ENCODE results near the gene RHBDD1.

RHBDD1 gene

DNA sequence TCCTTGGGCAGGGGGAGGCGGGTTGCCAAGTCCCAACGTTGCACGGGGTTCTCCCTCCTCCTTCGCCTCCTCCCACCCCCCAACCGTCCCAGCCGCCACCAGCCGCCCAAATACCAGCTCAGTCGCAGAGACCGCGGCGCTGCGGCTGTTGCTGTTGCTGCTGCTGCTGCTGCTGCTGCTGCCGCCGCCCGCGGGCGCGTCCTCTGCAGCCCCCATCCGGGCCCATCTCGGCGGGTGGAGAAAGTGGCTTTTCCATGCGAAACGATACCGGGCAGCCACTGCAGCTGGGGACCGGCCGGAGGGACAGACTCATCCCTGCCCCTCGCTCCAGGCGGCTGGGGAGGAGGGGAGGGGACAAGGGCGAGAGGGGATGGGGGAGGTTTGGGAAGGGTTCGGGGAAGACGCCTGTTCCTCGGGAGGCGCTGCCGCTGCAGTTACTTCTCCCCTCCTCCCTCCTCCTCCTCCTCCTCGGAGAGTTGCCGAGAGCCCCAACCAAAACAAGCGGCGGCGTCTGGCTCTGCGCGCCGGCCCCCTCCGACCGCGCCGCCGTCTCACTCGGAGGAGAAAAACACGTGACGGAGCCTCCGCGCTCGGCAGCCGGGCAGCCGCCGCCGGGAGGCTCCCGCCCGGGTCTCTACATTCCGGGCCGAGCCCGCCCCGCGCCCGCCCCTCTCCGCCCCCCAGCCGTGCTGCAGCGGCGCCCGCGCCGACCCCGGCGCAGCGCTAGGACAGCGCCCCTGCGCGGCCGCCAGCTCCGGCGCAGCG, 36.5 kb upstream of the RHBDD1 start, which contains the start of gene IRS1:
Gene IRS1 (minus strand): TSS at position 610 of the 765 bp plus-strand sequence. CDS start 1,082 bp downstream, outside the sequence.
- peak within 1 kb of the TSS; percentile 68 to 73 for H3K9ac ChIP-seq (ENCODE audit: low read depth in 1 of 2, low read length in 2 of 2)
- peaks cover 0 to 2% of the 10 kb centered on the region in 2 donors for H3K36me3 ChIP-seq (ENCODE audit: control insufficient read depth in 2 of 2, insufficient read depth in 2 of 2, low read length in 2 of 2)
- H3K4me1 ChIP-seq (ENCODE audit: control insufficient read depth in 2 of 2, insufficient read depth in 2 of 2, low read length in 2 of 2): peaks cover 23 to 25% of the 10 kb centered on the region in 2 donors
- H3K4me3 ChIP-seq (ENCODE audit: low read length in 2 of 2): peak within 1 kb of the TSS; percentile 78 to 98
- H3K9me3 ChIP-seq (ENCODE audit: control insufficient read depth in 2 of 2, low read length in 2 of 2): no peaks in the 10 kb centered on the region
- peak within 1 kb of the TSS; percentile 84 for H3K27ac ChIP-seq (ENCODE audit: low read depth in 2 of 2, low read length in 2 of 2)
- H3K27me3 ChIP-seq (ENCODE audit: control insufficient read depth in 2 of 2, insufficient read depth in 2 of 2, low read length in 2 of 2): no peaks in the 10 kb centered on the region

DNA sequence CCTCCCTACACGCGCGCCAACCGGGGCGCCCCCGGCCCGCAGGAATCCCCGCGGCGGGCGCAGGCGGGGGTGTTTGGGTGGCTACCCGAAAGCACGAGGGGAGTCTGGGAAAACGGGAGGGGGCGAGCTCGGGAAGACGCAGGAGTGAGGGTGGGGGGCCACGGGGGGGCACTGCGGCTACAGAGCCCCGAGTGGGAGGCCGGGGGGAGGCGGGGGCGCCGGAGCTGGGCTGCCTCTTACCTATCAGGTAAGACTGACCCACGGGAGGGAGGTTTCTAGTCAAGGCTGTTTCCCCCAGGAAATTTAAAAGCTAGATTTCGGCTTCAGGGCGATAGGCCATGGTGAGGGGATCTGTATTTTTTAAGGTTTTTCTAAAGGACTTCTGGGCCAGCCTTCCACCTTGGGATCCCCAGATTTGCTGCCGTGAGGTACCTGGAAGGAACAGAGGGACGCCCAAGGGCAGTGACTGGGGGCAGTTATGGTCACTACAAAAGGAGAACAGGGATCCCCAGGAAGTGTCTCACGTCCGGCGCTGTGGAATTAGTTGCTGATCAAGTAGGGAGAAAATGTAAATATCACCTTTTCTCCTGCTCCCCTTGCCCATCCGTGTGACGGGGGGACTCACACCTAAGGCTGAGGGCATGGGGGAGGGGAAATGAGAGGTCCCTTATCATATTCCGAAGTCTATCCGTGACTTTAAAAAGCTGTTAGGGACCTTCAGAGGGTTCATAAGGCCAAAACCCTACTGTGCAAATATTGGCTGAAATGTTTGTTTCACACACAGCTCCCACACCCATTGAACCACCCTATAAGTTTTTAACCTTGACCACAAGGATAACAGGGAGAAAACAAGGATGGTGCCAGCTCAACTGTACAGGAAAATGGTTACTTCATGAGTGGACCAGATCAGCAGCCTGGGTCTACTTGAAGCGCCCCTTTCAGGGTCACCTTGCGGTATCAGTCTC, 35.6 kb upstream of the RHBDD1 start:
- Histone ChIP-seq H3K27me3 (ENCODE audit: control insufficient read depth in 2 of 2, insufficient read depth in 2 of 2, low read length in 2 of 2) (no peaks in the 10 kb centered on the region), H3K4me1 (ENCODE audit: control insufficient read depth in 2 of 2, insufficient read depth in 2 of 2, low read length in 2 of 2) (peaks cover 23 to 25% of the 10 kb centered on the region in 2 donors)

DNA sequence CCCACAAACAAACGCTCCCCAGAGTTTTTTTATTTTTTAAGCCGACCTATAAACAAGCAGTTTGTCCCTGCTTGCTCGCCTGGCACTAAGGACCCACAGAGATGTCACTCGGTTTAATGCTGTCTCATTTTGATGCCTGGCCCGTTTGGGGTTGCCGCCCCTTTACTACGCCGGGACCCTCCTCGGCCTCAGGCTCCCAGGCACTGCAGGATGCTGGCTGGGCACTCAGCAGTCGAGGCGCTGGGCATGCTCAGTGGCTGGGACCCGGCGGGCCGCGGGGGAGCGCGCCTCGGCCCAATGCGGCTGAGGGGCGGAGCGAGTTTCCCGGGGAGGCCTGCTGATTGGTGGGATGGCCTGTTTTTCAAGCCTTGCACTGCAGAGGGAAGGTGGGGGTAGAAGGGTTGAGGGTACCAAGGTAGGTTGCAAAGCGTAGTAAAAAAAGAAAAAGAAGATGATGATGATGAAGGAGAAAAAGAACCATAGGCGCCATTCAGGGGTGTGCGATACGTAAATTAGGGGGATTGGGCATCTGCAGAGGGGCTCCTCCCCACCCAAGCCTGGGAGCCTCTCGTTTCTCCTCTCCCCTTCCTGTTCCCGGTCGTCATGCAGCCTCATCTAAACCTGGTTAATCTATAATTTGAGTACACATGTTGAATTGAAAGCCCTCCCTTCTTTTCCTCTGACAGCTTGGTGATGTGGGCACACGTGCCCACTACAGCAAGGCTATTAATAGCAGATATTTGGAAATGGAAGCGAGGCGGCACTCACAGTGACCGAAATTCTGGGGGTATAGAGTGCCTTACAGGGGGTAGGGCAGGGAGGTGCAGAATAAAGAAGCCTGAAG, 34.7 kb upstream of the RHBDD1 start:
- H3K27me3 ChIP-seq (ENCODE audit: control insufficient read depth in 2 of 2, insufficient read depth in 2 of 2, low read length in 2 of 2): no peaks in the 10 kb centered on the region
- H3K36me3 ChIP-seq (ENCODE audit: control insufficient read depth in 2 of 2, insufficient read depth in 2 of 2, low read length in 2 of 2): no peaks in the 10 kb centered on the region
- H3K27ac ChIP-seq (ENCODE audit: low read depth in 2 of 2, low read length in 2 of 2): peak overlapping the region; percentile 65 to 67
- no peaks in the 10 kb centered on the region for H3K9me3 ChIP-seq (ENCODE audit: control insufficient read depth in 2 of 2, low read length in 2 of 2)
- H3K4me3 ChIP-seq (ENCODE audit: low read length in 2 of 2): peak overlapping the region; percentile 78 to 98
- H3K9ac ChIP-seq (ENCODE audit: low read depth in 1 of 2, low read length in 2 of 2): peak overlapping the region; percentile 68 to 72
- H3K4me1 ChIP-seq (ENCODE audit: control insufficient read depth in 2 of 2, insufficient read depth in 2 of 2, low read length in 2 of 2): peaks cover 20 to 23% of the 10 kb centered on the region in 2 donors

More for the DNA sequence above, 35.6 kb upstream of the RHBDD1 start:
- peak overlapping the region; percentile 68 to 72 for H3K9ac ChIP-seq (ENCODE audit: low read depth in 1 of 2, low read length in 2 of 2)
- peak overlapping the region; percentile 65 to 67 for H3K27ac ChIP-seq (ENCODE audit: low read depth in 2 of 2, low read length in 2 of 2)
- no peaks in the 10 kb centered on the region for H3K9me3 ChIP-seq (ENCODE audit: control insufficient read depth in 2 of 2, low read length in 2 of 2)
- peak overlapping the region; percentile 78 to 98 for H3K4me3 ChIP-seq (ENCODE audit: low read length in 2 of 2)
- H3K36me3 ChIP-seq (ENCODE audit: control insufficient read depth in 2 of 2, insufficient read depth in 2 of 2, low read length in 2 of 2): peaks cover 0 to 2% of the 10 kb centered on the region in 2 donors

DNA sequence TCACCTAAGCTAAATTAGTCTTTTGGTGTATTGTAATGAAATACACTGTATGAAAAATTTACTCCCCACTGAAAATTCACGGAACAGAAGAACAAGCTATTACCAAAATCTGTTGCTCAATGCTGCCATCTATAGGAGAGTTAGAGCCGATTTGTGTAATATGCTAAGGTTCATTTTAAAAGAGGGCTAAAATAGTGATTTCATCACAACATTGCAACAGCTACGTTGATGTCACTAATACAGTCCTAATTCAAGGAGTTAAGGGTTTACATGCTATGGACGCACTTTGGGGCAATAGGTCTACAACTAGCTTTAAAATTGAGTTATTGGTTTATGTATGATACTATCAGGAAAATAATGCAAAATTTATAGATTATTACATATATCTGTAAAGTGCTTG, 33.3 kb upstream of the RHBDD1 start:
- Histone ChIP-seq H3K36me3 (ENCODE audit: control insufficient read depth in 2 of 2, insufficient read depth in 2 of 2, low read length in 2 of 2) (no peaks in the 10 kb centered on the region), H3K9ac (ENCODE audit: low read depth in 1 of 2, low read length in 2 of 2) (no peak overlapping the region), H3K27ac (ENCODE audit: low read depth in 2 of 2, low read length in 2 of 2) (no peak overlapping the region), H3K4me1 (ENCODE audit: control insufficient read depth in 2 of 2, insufficient read depth in 2 of 2, low read length in 2 of 2) (peaks cover 14 to 21% of the 10 kb centered on the region in 2 donors), H3K4me3 (ENCODE audit: low read length in 2 of 2) (no peak overlapping the region), H3K9me3 (ENCODE audit: control insufficient read depth in 2 of 2, low read length in 2 of 2) (no peaks in the 10 kb centered on the region), H3K27me3 (ENCODE audit: control insufficient read depth in 2 of 2, insufficient read depth in 2 of 2, low read length in 2 of 2) (no peaks in the 10 kb centered on the region)

DNA sequence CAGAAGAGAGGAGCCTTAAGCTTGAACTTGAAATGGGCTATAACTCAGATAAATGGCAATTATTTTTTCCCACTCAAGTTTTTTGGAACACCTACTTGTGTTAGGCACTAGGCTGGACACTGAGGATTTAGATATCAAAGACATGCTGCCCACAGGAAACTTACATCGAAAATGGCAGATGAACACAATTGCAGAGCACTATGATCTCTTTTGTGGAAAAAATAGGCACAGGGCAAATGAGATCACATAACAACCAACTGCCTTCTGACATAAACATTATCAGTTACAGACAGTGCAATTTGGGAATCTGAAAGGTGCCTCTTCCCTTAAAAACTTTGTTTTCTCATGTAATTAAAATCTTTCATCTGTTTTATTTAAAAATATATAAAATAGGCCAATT, 32.4 kb upstream of the RHBDD1 start:
- Histone ChIP-seq H3K27me3 (ENCODE audit: control insufficient read depth in 2 of 2, insufficient read depth in 2 of 2, low read length in 2 of 2) (no peaks in the 10 kb centered on the region), H3K4me3 (ENCODE audit: low read length in 2 of 2) (no peak overlapping the region), H3K36me3 (ENCODE audit: control insufficient read depth in 2 of 2, insufficient read depth in 2 of 2, low read length in 2 of 2) (no peaks in the 10 kb centered on the region), H3K9me3 (ENCODE audit: control insufficient read depth in 2 of 2, low read length in 2 of 2) (no peaks in the 10 kb centered on the region), H3K9ac (ENCODE audit: low read depth in 1 of 2, low read length in 2 of 2) (no peak overlapping the region), H3K4me1 (ENCODE audit: control insufficient read depth in 2 of 2, insufficient read depth in 2 of 2, low read length in 2 of 2) (peaks cover 14 to 15% of the 10 kb centered on the region in 2 donors), H3K27ac (ENCODE audit: low read depth in 2 of 2, low read length in 2 of 2) (no peak overlapping the region)

DNA sequence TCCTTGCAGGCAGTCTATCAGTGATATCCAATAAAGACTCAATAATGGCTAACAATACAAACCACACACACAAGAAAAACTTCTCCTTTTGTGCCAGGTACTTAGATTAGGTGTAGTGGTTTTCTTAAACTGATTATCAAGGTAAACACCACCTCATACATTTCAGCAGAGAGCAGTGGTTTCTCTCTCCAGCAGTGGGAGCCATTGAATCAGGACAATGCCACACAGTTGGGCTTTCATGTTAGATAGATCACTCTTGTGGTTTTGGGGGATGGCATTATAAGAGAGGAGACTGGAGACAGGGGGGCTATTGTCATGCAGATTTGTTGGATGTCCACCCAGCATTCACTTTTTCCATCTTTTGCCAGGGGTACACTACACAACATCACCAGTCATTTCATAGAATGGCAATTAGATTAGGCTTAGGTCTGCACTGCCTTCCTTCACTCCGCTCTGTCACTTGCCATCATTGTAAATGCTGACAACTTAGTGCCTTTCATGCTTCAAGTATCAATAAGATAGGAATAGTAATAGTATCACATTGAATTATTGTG, 22.6 kb upstream of the RHBDD1 start:
- Histone ChIP-seq H3K36me3 (ENCODE audit: control insufficient read depth in 2 of 2, insufficient read depth in 2 of 2, low read length in 2 of 2) (no peaks in the 10 kb centered on the region), H3K9me3 (ENCODE audit: control insufficient read depth in 2 of 2, low read length in 2 of 2) (no peaks in the 10 kb centered on the region), H3K4me3 (ENCODE audit: low read length in 2 of 2) (no peak overlapping the region), H3K4me1 (ENCODE audit: control insufficient read depth in 2 of 2, insufficient read depth in 2 of 2, low read length in 2 of 2) (no peaks in the 10 kb centered on the region), H3K9ac (ENCODE audit: low read depth in 1 of 2, low read length in 2 of 2) (no peak overlapping the region), H3K27me3 (ENCODE audit: control insufficient read depth in 2 of 2, insufficient read depth in 2 of 2, low read length in 2 of 2) (peaks cover 0 to 3% of the 10 kb centered on the region in 2 donors), H3K27ac (ENCODE audit: low read depth in 2 of 2, low read length in 2 of 2) (no peak overlapping the region)

DNA sequence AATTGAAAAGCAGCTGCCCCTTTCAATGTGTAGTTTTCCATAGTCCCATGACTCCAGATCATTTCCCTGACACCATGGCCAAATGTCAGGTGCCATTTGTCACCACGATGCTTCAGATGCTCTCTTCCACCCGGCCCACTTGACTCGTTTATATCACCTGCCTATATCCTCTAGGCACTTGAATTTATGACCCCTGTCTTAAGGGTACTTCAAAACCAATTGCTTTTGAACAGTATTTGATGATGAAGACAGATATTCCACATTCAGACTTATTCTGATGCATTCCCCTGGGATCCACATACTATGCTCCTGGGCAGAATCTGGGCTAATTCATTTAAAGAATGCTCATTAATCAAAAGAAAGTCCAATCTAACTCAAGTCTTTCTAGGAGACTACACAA, 16.9 kb upstream of the RHBDD1 start:
- Histone ChIP-seq H3K9me3 (ENCODE audit: control insufficient read depth in 2 of 2, low read length in 2 of 2) (no peaks in the 10 kb centered on the region), H3K27ac (ENCODE audit: low read depth in 2 of 2, low read length in 2 of 2) (no peak overlapping the region), H3K27me3 (ENCODE audit: control insufficient read depth in 2 of 2, insufficient read depth in 2 of 2, low read length in 2 of 2) (no peaks in the 10 kb centered on the region), H3K4me1 (ENCODE audit: control insufficient read depth in 2 of 2, insufficient read depth in 2 of 2, low read length in 2 of 2) (no peaks in the 10 kb centered on the region), H3K9ac (ENCODE audit: low read depth in 1 of 2, low read length in 2 of 2) (no peak overlapping the region), H3K4me3 (ENCODE audit: low read length in 2 of 2) (no peak overlapping the region), H3K36me3 (ENCODE audit: control insufficient read depth in 2 of 2, insufficient read depth in 2 of 2, low read length in 2 of 2) (no peaks in the 10 kb centered on the region)

DNA sequence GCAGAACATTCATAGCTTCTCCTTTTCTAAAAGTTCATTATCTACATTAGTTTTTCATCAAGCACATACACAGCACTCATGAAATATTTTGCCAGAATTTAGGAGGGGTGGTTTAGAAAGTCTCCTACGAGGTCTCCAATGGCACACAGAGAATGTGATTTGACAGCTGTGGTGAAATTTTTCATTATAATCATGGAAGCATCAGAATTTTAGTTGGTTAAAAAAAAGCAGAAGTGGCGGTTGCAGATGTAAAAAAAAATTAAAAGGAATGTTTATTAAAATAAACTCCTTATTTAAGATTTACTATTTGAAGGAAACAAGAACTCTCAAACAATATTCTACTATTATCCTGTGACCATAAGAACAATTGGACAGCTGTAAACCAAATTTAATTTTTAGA, 10.8 kb upstream of the RHBDD1 start:
- Histone ChIP-seq H3K9me3 (ENCODE audit: control insufficient read depth in 2 of 2, low read length in 2 of 2) (no peaks in the 10 kb centered on the region), H3K27me3 (ENCODE audit: control insufficient read depth in 2 of 2, insufficient read depth in 2 of 2, low read length in 2 of 2) (no peaks in the 10 kb centered on the region), H3K4me3 (ENCODE audit: low read length in 2 of 2) (no peak overlapping the region), H3K4me1 (ENCODE audit: control insufficient read depth in 2 of 2, insufficient read depth in 2 of 2, low read length in 2 of 2) (no peaks in the 10 kb centered on the region), H3K36me3 (ENCODE audit: control insufficient read depth in 2 of 2, insufficient read depth in 2 of 2, low read length in 2 of 2) (no peaks in the 10 kb centered on the region), H3K27ac (ENCODE audit: low read depth in 2 of 2, low read length in 2 of 2) (no peak overlapping the region), H3K9ac (ENCODE audit: low read depth in 1 of 2, low read length in 2 of 2) (no peak overlapping the region)

DNA sequence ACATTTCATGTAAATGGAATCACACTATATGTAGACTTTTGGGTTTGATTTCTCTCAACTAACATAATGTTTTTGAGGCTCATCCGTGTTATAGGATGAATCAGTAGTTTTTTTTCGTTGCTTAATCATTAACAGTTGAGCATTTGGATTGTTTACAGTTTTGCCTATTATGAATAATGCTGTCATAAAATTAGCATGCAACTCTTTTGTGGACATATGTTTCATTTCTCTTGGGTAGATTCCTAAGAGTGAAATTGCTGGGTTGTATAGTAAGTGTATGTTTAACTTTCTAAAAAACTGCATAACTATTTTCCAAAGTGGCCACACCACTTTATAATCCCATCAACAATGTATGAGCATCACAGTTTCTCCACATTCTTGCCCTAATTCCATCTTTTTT, 7.7 kb upstream of the RHBDD1 start:
- Histone ChIP-seq H3K4me1 (ENCODE audit: control insufficient read depth in 2 of 2, insufficient read depth in 2 of 2, low read length in 2 of 2) (no peaks in the 10 kb centered on the region), H3K9me3 (ENCODE audit: control insufficient read depth in 2 of 2, low read length in 2 of 2) (no peaks in the 10 kb centered on the region), H3K27me3 (ENCODE audit: control insufficient read depth in 2 of 2, insufficient read depth in 2 of 2, low read length in 2 of 2) (no peaks in the 10 kb centered on the region), H3K36me3 (ENCODE audit: control insufficient read depth in 2 of 2, insufficient read depth in 2 of 2, low read length in 2 of 2) (no peaks in the 10 kb centered on the region), H3K27ac (ENCODE audit: low read depth in 2 of 2, low read length in 2 of 2) (no peak overlapping the region), H3K4me3 (ENCODE audit: low read length in 2 of 2) (no peak overlapping the region), H3K9ac (ENCODE audit: low read depth in 1 of 2, low read length in 2 of 2) (no peak overlapping the region)
